HepG2 (cell line): ENCODE results near the gene SLC31A2. TPM values are rescaled to one million over a fixed set of nuclear protein-coding genes. Genes with fewer than 3 reads are reported as not detected.
A peak's percentile ranks its signal among the peaks of the same experiment; 100 is the strongest.

Experiments used
- BHLHE40 ChIP-seq: IDR thresholded peaks from 2 replicates; pipeline ENCODE4 v1.6.1; 2011; ENCODE audit warnings: low read length, improper control_type of control experiment
- CREM ChIP-seq, 2 experiments: sonication (generic) in 1 of 2; formaldehyde crosslinking in 1 of 2; IDR thresholded peaks; 2 replicates each; pipeline versions ENCODE4 v1.4.0 to v1.6.1; 2016 to 2020; ENCODE audit warnings: antibody characterized with exemption in 1 of 2, mild to moderate bottlenecking in 1 of 2, missing genetic modification reagents in 1 of 2
- CTCF ChIP-seq: sonication (generic); formaldehyde crosslinking; IDR thresholded peaks from 2 replicates; pipeline ENCODE4 v1.5.0; 2020; ENCODE audit warnings: mild to moderate bottlenecking, missing genetic modification reagents, moderate library complexity
- FIP1L1 ChIP-seq: fragments of 200-400 bp; formaldehyde crosslinking; IDR thresholded peaks from 2 replicates; pipeline ENCODE4 v1.6.1; 2018; ENCODE audit warnings: low read depth, mild to moderate bottlenecking, low read length, moderate library complexity, borderline replicate concordance; ENCODE audit not compliant: insufficient read depth
- HOXD1 ChIP-seq: sonication (generic); formaldehyde crosslinking; IDR thresholded peaks from 2 replicates; pipeline ENCODE4 v1.5.0; 2020; ENCODE audit warnings: missing genetic modification reagents
- IKZF1 ChIP-seq: fragments of 450-650 bp; IDR thresholded peaks from 2 replicates; pipeline ENCODE4 v1.7.1; 2016
- IRF2 ChIP-seq: IDR thresholded peaks from 2 replicates; pipeline ENCODE4 v1.6.1; 2018; ENCODE audit warnings: missing genetic modification reagents, missing compliant biosample characterization
- MXD1 ChIP-seq: sonication (generic); formaldehyde crosslinking; IDR thresholded peaks from 2 replicates; pipeline ENCODE4 v1.4.0; 2020; ENCODE audit warnings: mild to moderate bottlenecking, missing genetic modification reagents
- PCBP2 ChIP-seq: fragments of 200-400 bp; formaldehyde crosslinking; optimal IDR thresholded peaks from 2 replicates; pipeline ENCODE3; 2018; ENCODE audit warnings: low read length, low read depth; ENCODE audit not compliant: poor library complexity, severe bottlenecking
- RAD21 ChIP-seq: fragments of 450-650 bp; formaldehyde crosslinking; IDR thresholded peaks from 2 replicates; pipeline ENCODE4 v1.5.0; 2020; ENCODE audit warnings: mild to moderate bottlenecking
- TBL1XR1 ChIP-seq: fragments of 150-350 bp; IDR thresholded peaks from 2 replicates; pipeline ENCODE4 v1.6.1; 2014; ENCODE audit warnings: borderline replicate concordance, low read length; ENCODE audit not compliant: partially characterized antibody
- TCF12 ChIP-seq, 2 experiments: fragments of 450-650 bp in 1 of 2; sonication (generic) in 1 of 2; formaldehyde crosslinking in 1 of 2; IDR thresholded peaks; 2 replicates each; pipeline versions ENCODE4 v1.6.1 to v1.8.0; 2017 to 2022; ENCODE audit warnings: antibody characterized with exemption in 1 of 2, mild to moderate bottlenecking in 1 of 2, missing genetic modification reagents in 1 of 2, moderate library complexity in 1 of 2
- TCF7L2 ChIP-seq: IDR thresholded peaks from 2 replicates; pipeline ENCODE4 v1.6.1; 2011; ENCODE audit warnings: mild to moderate bottlenecking, low read depth, low read length, moderate library complexity
- YY1 ChIP-seq: IDR thresholded peaks from 2 replicates; pipeline ENCODE4 v1.6.1; 2011; ENCODE audit warnings: low read length, low read depth, moderate library complexity, mild to moderate bottlenecking; ENCODE audit not compliant: insufficient read depth, insufficient replicate concordance
- ZBTB44 ChIP-seq: sonication (generic); formaldehyde crosslinking; IDR thresholded peaks from 2 replicates; pipeline ENCODE4 v1.4.0; 2020; ENCODE audit warnings: missing genetic modification reagents
- ZFP36L1 ChIP-seq: sonication (generic); formaldehyde crosslinking; IDR thresholded peaks from 2 replicates; pipeline ENCODE4 v1.8.0; 2022; ENCODE audit warnings: mild to moderate bottlenecking, missing genetic modification reagents, moderate library complexity
- ZFP91 ChIP-seq: sonication (generic); formaldehyde crosslinking; IDR thresholded peaks from 2 replicates; pipeline ENCODE4 v1.9.0; 2022; ENCODE audit warnings: missing genetic modification reagents, mild to moderate bottlenecking, borderline replicate concordance
- ZNF12 ChIP-seq: sonication (generic); formaldehyde crosslinking; IDR thresholded peaks from 2 replicates; pipeline ENCODE4 v1.5.0; 2020; ENCODE audit warnings: missing genetic modification reagents
- ZNF414 ChIP-seq: sonication (generic); formaldehyde crosslinking; IDR thresholded peaks from 2 replicates; pipeline ENCODE4 v1.5.0; 2020; ENCODE audit warnings: missing genetic modification reagents
- ZNF557 ChIP-seq: sonication (generic); formaldehyde crosslinking; IDR thresholded peaks from 2 replicates; pipeline ENCODE4 v1.4.0; 2020; ENCODE audit warnings: missing genetic modification reagents
- ZNF616 ChIP-seq: sonication (generic); formaldehyde crosslinking; IDR thresholded peaks from 2 replicates; pipeline ENCODE4 v1.5.0; 2020; ENCODE audit warnings: low read depth, mild to moderate bottlenecking, missing genetic modification reagents
- ZNF674 ChIP-seq: sonication (generic); formaldehyde crosslinking; IDR thresholded peaks from 2 replicates; pipeline ENCODE4 v1.5.0; 2020; ENCODE audit warnings: low read depth, mild to moderate bottlenecking, missing genetic modification reagents
- polyA plus RNA-seq, 8 experiments: library from polyadenylated mRNA; depleted of rRNA in 3 of 8; stranded (reverse) in 7 of 8; unstranded in 1 of 8; fragments of >200 nt; fragmentation: Illumina TruSeq in 4 of 8; extraction: Trizol in 4 of 8; gene quantifications; 2 replicates each; pipeline versions ENCODE4 v1.2.1 to v1.2.3, GENCODE V29; 2011 to 2016; ENCODE audit warnings: low read depth in 4 of 8, missing spikeins in 1 of 8, mixed read lengths in 1 of 8; ENCODE audit not compliant: insufficient read depth in 1 of 8
- total RNA-seq, 5 experiments: library from RNA; depleted of rRNA; stranded (reverse); fragments of >200 nt; fragmentation: Illumina TruSeq; extraction: Trizol; gene quantifications; 2 replicates each; pipeline ENCODE4 v1.2.3, GENCODE V29; 2016; ENCODE audit warnings: low read depth in 1 of 5

SLC31A2 gene
- total and polyA plus RNA-seq, 2 of the 13 experiments (the other 11 are each of a cell fraction or from before 2014, with no cell fraction given), result 9.3 to 10.2 TPM

GRCh38 chr9:113150670-113151611, at the start of gene SLC31A2 (continued):
- no peak for TF ChIP-seq CREM (IDR thresholded peaks at IDR 0.05)
- TF ChIP-seq CREM (CRISPR knock-in tag; IDR thresholded peaks at IDR 0.05), result no peak
- peak; percentile 73 for TF ChIP-seq RAD21 (CRISPR knock-in tag)
- no peak for TF ChIP-seq MXD1 (CRISPR knock-in tag)
- TF ChIP-seq ZNF674 (CRISPR knock-in tag), result no peak
- TF ChIP-seq YY1, result peak; percentile 80
- no peak for TF ChIP-seq TBL1XR1
- peak; percentile 74; the same call in 1 of the 2 replicates for TF ChIP-seq ZFP91
- TF ChIP-seq IKZF1, result no peak
- TF ChIP-seq HOXD1 (CRISPR knock-in tag), result peak; percentile 71; the same call in 1 of the 2 replicates
- no peak for TF ChIP-seq ZBTB44 (CRISPR knock-in tag)
- TF ChIP-seq ZNF12 (CRISPR knock-in tag), result no peak
- no peak for TF ChIP-seq ZNF616 (CRISPR knock-in tag)
- no peak for TF ChIP-seq ZNF414 (CRISPR knock-in tag)
- no peak for TF ChIP-seq TCF12 (IDR thresholded peaks at IDR 0.05)
- TF ChIP-seq TCF12 (CRISPR knock-in tag; IDR thresholded peaks at IDR 0.05), result 0 out of 2 replicates have a peak, but pooled peaks have one; percentile 24
- TF ChIP-seq CTCF, result peak; percentile 79
- 0 out of 2 replicates have a peak, but pooled peaks have one; percentile 24 for TF ChIP-seq IRF2 (CRISPR knock-in tag)
- TF ChIP-seq BHLHE40, result no peak
- no peak for TF ChIP-seq PCBP2
- 0 out of 2 replicates have a peak, but pooled peaks have one; percentile 26 for TF ChIP-seq ZNF557 (CRISPR knock-in tag)
- TF ChIP-seq FIP1L1, result no peak
- no peak for TF ChIP-seq TCF7L2
- no peak for TF ChIP-seq ZFP36L1 (CRISPR knock-in tag)
